GM12873 (cell line): ENCODE results near the gene FEN1.

Experiments
- TF ChIP-seq, protein P1 (sequence below): IDR thresholded peaks from 2 replicates; pipeline ENCODE4 v1.5.1; 2012; ENCODE audit warnings: low read depth, mild to moderate bottlenecking, moderate library complexity, low read length, control low read depth; ENCODE audit not compliant: insufficient read depth; ENCODE audit errors: missing control alignments

Gene FEN1

GRCh38 chr11:61800331-61801281 lies 7.9 kb downstream of the FEN1 start:
- TF ChIP-seq, protein P1, sequence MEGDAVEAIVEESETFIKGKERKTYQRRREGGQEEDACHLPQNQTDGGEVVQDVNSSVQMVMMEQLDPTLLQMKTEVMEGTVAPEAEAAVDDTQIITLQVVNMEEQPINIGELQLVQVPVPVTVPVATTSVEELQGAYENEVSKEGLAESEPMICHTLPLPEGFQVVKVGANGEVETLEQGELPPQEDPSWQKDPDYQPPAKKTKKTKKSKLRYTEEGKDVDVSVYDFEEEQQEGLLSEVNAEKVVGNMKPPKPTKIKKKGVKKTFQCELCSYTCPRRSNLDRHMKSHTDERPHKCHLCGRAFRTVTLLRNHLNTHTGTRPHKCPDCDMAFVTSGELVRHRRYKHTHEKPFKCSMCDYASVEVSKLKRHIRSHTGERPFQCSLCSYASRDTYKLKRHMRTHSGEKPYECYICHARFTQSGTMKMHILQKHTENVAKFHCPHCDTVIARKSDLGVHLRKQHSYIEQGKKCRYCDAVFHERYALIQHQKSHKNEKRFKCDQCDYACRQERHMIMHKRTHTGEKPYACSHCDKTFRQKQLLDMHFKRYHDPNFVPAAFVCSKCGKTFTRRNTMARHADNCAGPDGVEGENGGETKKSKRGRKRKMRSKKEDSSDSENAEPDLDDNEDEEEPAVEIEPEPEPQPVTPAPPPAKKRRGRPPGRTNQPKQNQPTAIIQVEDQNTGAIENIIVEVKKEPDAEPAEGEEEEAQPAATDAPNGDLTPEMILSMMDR, result no peak

DNA sequence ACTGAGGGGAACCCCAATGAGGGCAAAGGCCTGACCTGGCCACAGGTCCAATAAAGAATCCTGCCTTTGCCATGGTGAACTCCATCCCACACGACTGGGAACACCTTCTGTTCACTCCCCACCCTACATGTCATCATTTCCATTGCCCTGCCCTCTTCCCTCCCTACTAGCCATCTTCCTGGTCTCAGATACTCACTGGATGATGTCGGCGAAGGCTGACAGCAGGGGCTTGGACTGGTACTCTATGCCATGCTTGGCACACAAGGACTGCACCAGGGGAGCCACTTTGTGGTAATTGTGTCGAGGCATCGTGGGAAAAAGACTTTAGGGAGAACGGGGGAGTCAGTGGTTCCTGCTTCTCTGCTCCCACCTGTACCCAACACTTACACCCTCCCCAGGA lies 9.9 kb downstream of the FEN1 start:
- TF ChIP-seq, protein P1, result no peak

- TF ChIP-seq, protein P1, result no peak
Observed at GRCh38 chr11:61803889-61804647, 11.4 kb downstream of the FEN1 start.

DNA sequence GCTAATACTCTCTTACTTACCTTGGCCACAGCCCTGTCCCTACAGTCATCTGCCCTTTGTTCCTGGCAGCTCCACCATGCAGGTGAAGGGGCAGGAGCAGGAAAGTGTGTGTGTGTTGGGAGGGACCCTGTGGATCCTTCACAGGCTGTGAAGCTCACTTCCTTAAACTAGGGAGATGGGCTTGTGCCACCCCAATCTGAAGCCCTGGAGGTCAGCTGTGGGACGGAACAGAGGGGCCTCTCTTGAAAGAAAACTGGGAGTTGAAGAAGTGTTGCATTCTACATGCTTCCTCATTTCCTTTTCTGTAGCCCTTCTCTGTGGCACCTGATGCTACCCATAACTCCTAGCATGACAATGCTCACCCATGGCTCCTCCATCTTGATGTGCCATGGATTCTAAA lies 12.4 kb downstream of the FEN1 start:
- TF ChIP-seq, protein P1, result no peak

- TF ChIP-seq, protein P1, result no peak
Observed at GRCh38 chr11:61806785-61807184, 14.1 kb downstream of the FEN1 start.

GRCh38 chr11:61810671-61811175 lies 18.0 kb downstream of the FEN1 start:
- TF ChIP-seq, protein P1, result no peak

- TF ChIP-seq, protein P1, result no peak
Observed at GRCh38 chr11:61811831-61812230, 19.1 kb downstream of the FEN1 start.
